Left ventricle myocardium inferior (tissue), 1 donor: Measurements from ENCODE around the gene SP100. TPM values are rescaled to one million over a fixed set of nuclear protein-coding genes. Genes with fewer than 3 reads are reported as not detected.
"Not testable (repeated sequence)": the region's sequence is repeated elsewhere in the genome, so short reads cannot be mapped to it uniquely, and the experiment has no call there.

Experiments used
- DNase-seq: peaks from one replicate; pipeline ENCODE4 v3.0.0-alpha.2; 2020
- H3K27ac ChIP-seq: fragments of 200-600 bp; replicated peaks from 2 replicates; pipeline ENCODE4 v1.8.0; 2021
- H3K27me3 ChIP-seq: fragments of 200-600 bp; 2 replicates; pipeline ENCODE4 v1.8.0; 2021; ENCODE audit warnings: low read depth
- H3K36me3 ChIP-seq: fragments of 200-600 bp; 2 replicates; pipeline ENCODE4 v1.8.0; 2021
- H3K4me1 ChIP-seq: fragments of 200-600 bp; 2 replicates; pipeline ENCODE4 v1.8.0; 2021
- H3K4me3 ChIP-seq: fragments of 200-600 bp; 2 replicates; pipeline ENCODE4 v1.8.0; 2021; ENCODE audit warnings: mild to moderate bottlenecking, moderate library complexity
- H3K9me3 ChIP-seq: fragments of 200-600 bp; replicated peaks from 2 replicates; pipeline ENCODE4 v1.8.0; 2021
- intact Hi-C: fragments of 100-400 bp; cut with micrococcal nuclease; formaldehyde crosslinking; loops from one replicate; pipeline ENCODE4 v1.11.0; 2022
- total RNA-seq: library from RNA; stranded (reverse); fragmentation: NEBNext Ultra II Directional; extraction: Animal tissue kit (Norgen Biotek cat#: 25700); gene quantifications from one replicate; pipeline ENCODE4 v1.2.1, GENCODE V29; 2021
- TF ChIP-seq, protein P1 (sequence below): fragments of 200-600 bp; IDR thresholded peaks from 2 replicates; pipeline ENCODE4 v1.8.0; 2021; ENCODE audit warnings: antibody characterized with exemption, mild to moderate bottlenecking, borderline replicate concordance
- donor health status: DM: no; HTN: yes; CAD: no; lungs with severe emphysema.

The SP100 gene
- total RNA-seq, 1 donor from 2014 or later: 76.9 TPM

DNA sequence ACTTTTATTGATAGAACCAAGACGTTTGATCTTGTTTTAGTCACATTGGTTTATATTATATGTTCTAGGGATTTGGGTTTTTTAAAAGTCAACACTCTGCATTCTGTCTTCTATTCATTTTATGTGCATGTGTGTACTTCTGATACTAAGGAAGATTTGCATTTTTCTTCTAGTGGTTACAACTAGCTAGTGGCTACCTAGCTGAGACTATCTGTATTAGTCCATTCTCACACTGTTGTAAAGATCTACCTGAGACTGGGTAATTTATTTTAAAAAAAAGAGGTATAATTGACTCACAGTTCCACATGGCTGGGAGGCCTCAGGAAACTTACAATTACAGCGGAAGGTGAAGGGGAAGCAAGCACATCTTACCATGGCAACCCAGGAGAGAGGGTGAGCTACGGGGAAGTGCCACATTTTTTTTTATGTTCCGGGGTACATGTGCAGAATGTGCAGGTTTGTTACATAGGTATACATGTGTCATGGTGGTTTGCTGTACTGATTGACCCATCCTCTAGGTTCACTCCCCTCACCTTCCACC lies 69.9 kb downstream of the SP100 start:
- Histone ChIP-seq H3K4me3 (no peak overlapping the region), H3K9me3 (peaks cover 20% of the 10 kb centered on the region), H3K27me3 (no peaks in the 10 kb centered on the region), H3K4me1 (peaks cover under 1% of the 10 kb centered on the region), H3K27ac (no peak overlapping the region), H3K36me3 (peaks cover 59% of the 10 kb centered on the region)
- DNase-seq: no peak
- intact Hi-C loops: no loop called here
- TF ChIP-seq, protein P1, sequence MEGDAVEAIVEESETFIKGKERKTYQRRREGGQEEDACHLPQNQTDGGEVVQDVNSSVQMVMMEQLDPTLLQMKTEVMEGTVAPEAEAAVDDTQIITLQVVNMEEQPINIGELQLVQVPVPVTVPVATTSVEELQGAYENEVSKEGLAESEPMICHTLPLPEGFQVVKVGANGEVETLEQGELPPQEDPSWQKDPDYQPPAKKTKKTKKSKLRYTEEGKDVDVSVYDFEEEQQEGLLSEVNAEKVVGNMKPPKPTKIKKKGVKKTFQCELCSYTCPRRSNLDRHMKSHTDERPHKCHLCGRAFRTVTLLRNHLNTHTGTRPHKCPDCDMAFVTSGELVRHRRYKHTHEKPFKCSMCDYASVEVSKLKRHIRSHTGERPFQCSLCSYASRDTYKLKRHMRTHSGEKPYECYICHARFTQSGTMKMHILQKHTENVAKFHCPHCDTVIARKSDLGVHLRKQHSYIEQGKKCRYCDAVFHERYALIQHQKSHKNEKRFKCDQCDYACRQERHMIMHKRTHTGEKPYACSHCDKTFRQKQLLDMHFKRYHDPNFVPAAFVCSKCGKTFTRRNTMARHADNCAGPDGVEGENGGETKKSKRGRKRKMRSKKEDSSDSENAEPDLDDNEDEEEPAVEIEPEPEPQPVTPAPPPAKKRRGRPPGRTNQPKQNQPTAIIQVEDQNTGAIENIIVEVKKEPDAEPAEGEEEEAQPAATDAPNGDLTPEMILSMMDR: no peak

DNA sequence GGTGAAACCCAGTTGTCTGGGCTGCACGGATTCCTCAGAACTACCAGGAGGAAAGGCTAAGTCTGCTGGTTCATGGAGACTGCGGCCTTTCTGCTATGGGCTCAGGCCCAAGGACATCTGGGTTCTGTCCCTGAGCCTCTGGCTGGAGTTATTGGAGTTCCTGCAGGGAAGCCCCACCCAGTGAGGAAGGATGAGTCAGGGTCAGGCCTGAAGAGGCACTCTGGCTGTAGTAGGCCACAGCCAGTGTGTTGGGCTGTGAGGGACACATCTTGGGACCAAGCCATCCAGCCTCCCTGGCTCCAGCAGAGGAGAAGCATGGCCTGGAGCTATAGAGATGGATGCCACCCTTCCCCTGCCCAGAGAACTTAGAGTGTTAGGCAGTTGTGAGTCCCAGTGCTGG lies 75.2 kb downstream of the SP100 start:
- Histone ChIP-seq H3K9me3 (peaks cover 17% of the 10 kb centered on the region), H3K36me3 (peaks cover 91% of the 10 kb centered on the region)
- H3K4me1 ChIP-seq, H3K4me3 ChIP-seq, H3K27ac ChIP-seq, intact Hi-C loops, H3K27me3 ChIP-seq, DNase-seq: not testable (repeated sequence)

DNA sequence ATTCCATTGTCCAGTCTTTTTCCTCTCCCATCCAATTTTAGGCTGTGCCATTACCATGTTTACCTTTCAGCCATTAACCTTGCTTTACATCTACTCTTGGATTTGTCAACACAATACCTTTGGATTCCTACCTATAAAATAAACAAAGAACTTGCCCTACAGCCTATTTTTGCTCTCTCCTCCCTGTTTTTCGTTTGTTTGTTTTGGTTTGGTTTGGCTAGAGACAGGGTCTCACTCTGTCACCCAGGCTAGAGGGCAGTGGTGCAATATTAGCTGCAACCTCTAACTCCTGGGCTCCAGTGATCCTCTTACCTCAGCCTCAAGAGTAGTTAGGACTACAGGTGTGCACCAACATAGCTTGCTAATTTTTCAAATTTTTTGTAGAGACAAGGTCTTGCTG lies 76.1 kb downstream of the SP100 start:
- intact Hi-C loops: no loop called here
- Histone ChIP-seq H3K9me3 (peaks cover 15% of the 10 kb centered on the region), H3K27me3 (no peaks in the 10 kb centered on the region), H3K27ac (no peak overlapping the region), H3K36me3 (peaks cover 90% of the 10 kb centered on the region), H3K4me3 (no peak overlapping the region), H3K4me1 (peaks cover 11% of the 10 kb centered on the region)
- no peak for DNase-seq
- TF ChIP-seq, protein P1: no peak

DNA sequence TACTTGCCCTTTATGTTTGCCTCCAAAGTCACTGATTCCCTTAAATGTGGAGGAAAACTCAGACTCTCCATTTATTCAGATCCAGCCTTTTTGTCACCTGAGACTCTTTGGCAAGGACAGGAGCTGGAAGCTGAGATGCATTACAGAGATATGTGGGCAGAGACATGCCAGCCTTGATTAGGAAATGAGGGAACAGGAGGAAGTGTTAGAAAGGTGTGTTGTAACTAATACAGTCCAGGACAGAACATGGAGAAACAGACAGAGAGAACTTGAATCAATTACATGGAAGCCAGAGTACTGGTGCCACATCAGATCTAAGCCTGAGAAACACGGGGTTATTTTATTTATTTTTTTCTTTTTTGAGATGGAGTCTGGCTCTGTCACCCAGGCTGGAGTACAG lies 79.0 kb downstream of the SP100 start:
- H3K4me3 ChIP-seq: no peak overlapping the region
- peaks cover 83% of the 10 kb centered on the region for H3K36me3 ChIP-seq
- intact Hi-C loops: no loop called here
- peaks cover under 1% of the 10 kb centered on the region for H3K9me3 ChIP-seq
- TF ChIP-seq, protein P1: no peak
- no peak overlapping the region for H3K27ac ChIP-seq
- H3K4me1 ChIP-seq: peaks cover 11% of the 10 kb centered on the region
- H3K27me3 ChIP-seq: no peaks in the 10 kb centered on the region
- no peak for DNase-seq

DNA sequence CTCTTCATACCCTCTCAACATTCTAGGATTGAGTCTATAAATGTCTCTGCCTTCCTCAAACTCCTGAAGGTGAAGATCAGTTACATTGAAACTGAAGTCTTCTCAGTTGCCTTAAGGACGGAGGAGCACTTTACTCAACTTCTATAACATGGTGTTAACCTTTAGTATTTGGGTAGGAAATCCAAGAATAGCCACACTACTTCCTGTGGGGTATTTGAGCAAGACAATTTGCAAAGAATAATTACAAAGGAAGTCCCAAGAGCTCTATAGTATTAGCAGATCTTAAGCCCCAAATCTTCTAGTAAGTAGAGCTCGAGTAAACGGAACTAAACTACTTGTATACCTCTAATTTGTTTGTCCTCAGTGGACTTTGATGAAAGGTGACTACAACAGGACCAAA lies 80.9 kb downstream of the SP100 start:
- Histone ChIP-seq H3K27ac (no peak overlapping the region), H3K4me1 (peaks cover 6% of the 10 kb centered on the region), H3K27me3 (no peaks in the 10 kb centered on the region), H3K4me3 (no peak overlapping the region), H3K36me3 (peaks cover 81% of the 10 kb centered on the region), H3K9me3 (no peaks in the 10 kb centered on the region)
- TF ChIP-seq, protein P1: no peak
- no peak for DNase-seq
- intact Hi-C loops: no loop called here

DNA sequence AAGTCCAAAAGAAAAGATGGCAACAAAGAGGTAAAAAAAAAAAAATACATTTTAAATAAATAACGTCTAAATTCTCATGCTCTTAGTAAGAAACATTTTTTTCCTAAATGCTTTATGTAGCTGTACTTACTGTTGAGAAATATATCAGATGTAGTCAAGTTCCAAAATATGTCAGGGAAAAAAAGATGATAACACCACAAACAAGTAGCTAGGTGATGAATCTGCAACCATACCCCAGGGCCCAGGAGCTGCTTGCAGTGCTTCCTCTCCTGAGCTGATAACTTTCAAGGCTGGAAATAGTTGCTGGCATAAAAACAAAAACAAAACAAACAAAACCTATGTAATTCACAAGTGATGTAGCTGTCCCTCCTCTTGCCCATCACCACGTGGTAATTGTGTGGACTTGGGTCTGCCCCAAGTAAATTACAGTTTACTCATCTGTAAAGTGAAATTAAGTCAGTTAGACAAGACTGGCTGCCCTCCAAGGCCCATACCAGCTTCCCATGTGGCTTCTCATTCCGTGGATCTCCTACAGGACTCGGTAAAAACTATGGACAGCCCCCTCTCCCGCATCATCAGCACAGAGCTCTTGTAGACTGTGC lies 82.6 kb downstream of the SP100 start:
- H3K27ac ChIP-seq: no peak overlapping the region
- H3K4me3 ChIP-seq: no peak overlapping the region
- H3K9me3 ChIP-seq: no peaks in the 10 kb centered on the region
- no peak for DNase-seq
- TF ChIP-seq, protein P1: no peak
- intact Hi-C loops: no loop called here
- peaks cover 6% of the 10 kb centered on the region for H3K4me1 ChIP-seq
- no peaks in the 10 kb centered on the region for H3K27me3 ChIP-seq
- peaks cover 79% of the 10 kb centered on the region for H3K36me3 ChIP-seq
